Measurements from ENCODE around the gene BNC2. TPM values are rescaled to one million over a fixed set of nuclear protein-coding genes. Genes with fewer than 3 reads are reported as not detected.

Gene BNC2
- total RNA-seq, 1 experiment from 2014 or later, result 11.7 TPM

- H3K4me2 ChIP-seq (ENCODE audit: low read length), result peak overlapping the region; percentile 76
- intact Hi-C loops (cut with micrococcal nuclease), result loop anchor here (5.0 kb wide), 1 partner anchor 225 kb away; no protein-coding TSS in a partner anchor
- BruUV-seq (replicated peaks), result no TSS peak
Measured at GRCh38 chr9:16417749-16418148, 452.7 kb downstream of the BNC2 start.

GRCh38 chr9:16417161-16417560 is 453.3 kb downstream of the BNC2 start:
- H2AFZ ChIP-seq (ENCODE audit: low read length), result no peak overlapping the region
- ChIA-PET POLR2A (ENCODE audit: unreplicated experiment) (no interaction called here), CTCF (no interaction called here)
- 0 out of 2 replicates have a peak, but pooled peaks cover 2% of the 10 kb centered on the region for H3K79me2 ChIP-seq (ENCODE audit: low read length)
- H3K9me2 ChIP-seq (replicated peaks; ENCODE audit: low read length), result no peaks in the 10 kb centered on the region
- peak overlapping the region; percentile 85 for H3K27ac ChIP-seq (ENCODE audit: low read length)
- ATAC-seq, result peak; percentile 75
- peak overlapping the region; percentile 54 for H3K9ac ChIP-seq (ENCODE audit: low read length)
- intact Hi-C loops (cut with micrococcal nuclease), result loop anchor here (5.0 kb wide), 1 partner anchor 225 kb away; no protein-coding TSS in a partner anchor
- H3K4me2 ChIP-seq (ENCODE audit: low read length), result peak overlapping the region; percentile 76
- H4K20me1 ChIP-seq (ENCODE audit: low read length), result no peaks in the 10 kb centered on the region
- no peaks in the 10 kb centered on the region for H3K27me3 ChIP-seq (ENCODE audit: low read length)
- TF ChIP-seq EZH2 (IDR thresholded peaks at IDR 0.05; ENCODE audit: low read length, unreplicated experiment) (no peak), CTCF (conservative IDR thresholded peaks at IDR 0.05; ENCODE audit: low read depth, low read length) (no peak), EZH2phosphoT487 (IDR thresholded peaks at IDR 0.05; ENCODE audit: borderline replicate concordance, low read length) (no peak)
- peak; percentile 86 for DNase-seq
- peaks cover 59% of the 10 kb centered on the region for H3K4me1 ChIP-seq (ENCODE audit: insufficient read depth, low read length)
- BruUV-seq (replicated peaks), result no TSS peak
- peaks cover 4% of the 10 kb centered on the region for H3F3A ChIP-seq (ENCODE audit: low read length, unreplicated experiment)
- no peaks in the 10 kb centered on the region; the same call in 1 of the 2 replicates for H3K36me3 ChIP-seq (ENCODE audit: low read depth, low read length)
- H3K9me3 ChIP-seq (ENCODE audit: low read length), result no peaks in the 10 kb centered on the region
- peak overlapping the region; percentile 44 for H3K4me3 ChIP-seq (ENCODE audit: low read length)

More at GRCh38 chr9:16417749-16418148, 452.7 kb downstream of the BNC2 start:
- Histone ChIP-seq H3K36me3 (ENCODE audit: low read depth, low read length) (no peaks in the 10 kb centered on the region; the same call in 1 of the 2 replicates), H3K27ac (ENCODE audit: low read length) (peak overlapping the region; percentile 85), H3K9me3 (ENCODE audit: low read length) (no peaks in the 10 kb centered on the region), H3F3A (ENCODE audit: low read length, unreplicated experiment) (peaks cover 4% of the 10 kb centered on the region), H3K4me1 (ENCODE audit: insufficient read depth, low read length) (peaks cover 55% of the 10 kb centered on the region), H4K20me1 (ENCODE audit: low read length) (no peaks in the 10 kb centered on the region), H3K9ac (ENCODE audit: low read length) (peak overlapping the region; percentile 54), H3K9me2 (replicated peaks; ENCODE audit: low read length) (no peaks in the 10 kb centered on the region), H3K27me3 (ENCODE audit: low read length) (no peaks in the 10 kb centered on the region), H3K4me3 (ENCODE audit: low read length) (peak overlapping the region; percentile 44), H2AFZ (ENCODE audit: low read length) (no peak overlapping the region), H3K79me2 (ENCODE audit: low read length) (0 out of 2 replicates have a peak, but pooled peaks cover 2% of the 10 kb centered on the region)
- TF ChIP-seq EZH2phosphoT487 (IDR thresholded peaks at IDR 0.05; ENCODE audit: borderline replicate concordance, low read length) (no peak), EZH2 (IDR thresholded peaks at IDR 0.05; ENCODE audit: low read length, unreplicated experiment) (no peak), CTCF (conservative IDR thresholded peaks at IDR 0.05; ENCODE audit: low read depth, low read length) (no peak)
- ATAC-seq (no peak), DNase-seq (no peak)
- ChIA-PET POLR2A (ENCODE audit: unreplicated experiment) (no interaction called here), CTCF (no interaction called here)

GRCh38 chr9:16414451-16414850 is 456.0 kb downstream of the BNC2 start:
- H3K36me3 ChIP-seq (ENCODE audit: low read depth, low read length), result no peaks in the 10 kb centered on the region; the same call in 1 of the 2 replicates
- no peak overlapping the region; the same call in 1 of the 2 replicates for H3K4me3 ChIP-seq (ENCODE audit: low read length)
- peaks cover 59% of the 10 kb centered on the region for H3K4me1 ChIP-seq (ENCODE audit: insufficient read depth, low read length)
- H3K9me3 ChIP-seq (ENCODE audit: low read length), result no peaks in the 10 kb centered on the region
- H3K9ac ChIP-seq (ENCODE audit: low read length), result peak overlapping the region; percentile 76
- no TSS peak for BruUV-seq (replicated peaks)
- peak overlapping the region; percentile 96 for H3K27ac ChIP-seq (ENCODE audit: low read length)
- H2AFZ ChIP-seq (ENCODE audit: low read length), result no peak overlapping the region
- H4K20me1 ChIP-seq (ENCODE audit: low read length), result no peaks in the 10 kb centered on the region
- POLR2A ChIA-PET (ENCODE audit: unreplicated experiment), result interaction anchor here (0.6 to 0.7 kb wide), 4 partner anchors 13 to 377 kb away, joined by 3 to 15 read pairs (median 4); no protein-coding TSS in a partner anchor
- H3K79me2 ChIP-seq (ENCODE audit: low read length), result 0 out of 2 replicates have a peak, but pooled peaks cover 2% of the 10 kb centered on the region
- no peaks in the 10 kb centered on the region for H3K9me2 ChIP-seq (replicated peaks; ENCODE audit: low read length)
- H3K4me2 ChIP-seq (ENCODE audit: low read length), result peak overlapping the region; percentile 60
- TF ChIP-seq EZH2phosphoT487 (IDR thresholded peaks at IDR 0.05; ENCODE audit: borderline replicate concordance, low read length) (no peak), CTCF (conservative IDR thresholded peaks at IDR 0.05; ENCODE audit: low read depth, low read length) (no peak), EZH2 (IDR thresholded peaks at IDR 0.05; ENCODE audit: low read length, unreplicated experiment) (no peak)
- DNase-seq, result peak; percentile 81
- no peaks in the 10 kb centered on the region for H3K27me3 ChIP-seq (ENCODE audit: low read length)
- CTCF ChIA-PET, result interaction anchor here (0.7 kb wide), 1 partner anchor 221 kb away, joined by 6 read pairs; no protein-coding TSS in a partner anchor
- intact Hi-C loops (cut with micrococcal nuclease), result loop anchor here (5.0 kb wide), 1 partner anchor 47 kb away; no protein-coding TSS in a partner anchor
- peaks cover 4% of the 10 kb centered on the region for H3F3A ChIP-seq (ENCODE audit: low read length, unreplicated experiment)
- peak; percentile 83 for ATAC-seq
